Transverse colon (tissue), 4 donors: ENCODE data around the gene WDR48. TPM values are rescaled to one million over a fixed set of nuclear protein-coding genes. Genes with fewer than 3 reads are reported as not detected.

Experiments used
- DNase-seq: peaks from one replicate; pipeline ENCODE4 v3.0.0-alpha.2; 2019
- H3K27ac ChIP-seq, 4 donors: fragments of 200-600 bp; sonication (generic); 2 replicates each; pipeline ENCODE4 v1.5.1; 2016 to 2018; ENCODE audit warnings: inconsistent platforms in 4 of 4
- H3K27me3 ChIP-seq: fragments of 200-600 bp; sonication (generic); 2 replicates; pipeline ENCODE4 v1.5.1; 2017; ENCODE audit warnings: inconsistent platforms
- H3K36me3 ChIP-seq, 4 donors: fragments of 200-600 bp; sonication (generic); 2 replicates each; pipeline ENCODE4 v1.5.1; 2017 to 2019; ENCODE audit warnings: inconsistent platforms in 4 of 4
- H3K4me1 ChIP-seq, 4 donors: fragments of 200-600 bp; sonication (generic); 2 replicates each; pipeline ENCODE4 v1.5.1; 2017 to 2020; ENCODE audit warnings: inconsistent platforms in 4 of 4
- H3K4me3 ChIP-seq, 4 donors: fragments of 200-600 bp; sonication (generic); 1 replicate in 1 of 4; 2 replicates in 3 of 4; pipeline versions ENCODE4 v1.5.1 to v1.6.1; 2017 to 2019; ENCODE audit warnings: inconsistent platforms in 4 of 4
- H3K9me3 ChIP-seq, 2 donors: fragments of 200-600 bp; sonication (generic); 2 replicates each; pipeline ENCODE4 v1.5.1; 2017 to 2019; ENCODE audit warnings: inconsistent platforms in 2 of 2
- CTCF ChIP-seq, 5 experiments: fragments of 200-600 bp in 3 of 5; fragments of 450-650 bp in 2 of 5; sonication (generic) in 3 of 5; IDR thresholded peaks; 1 replicate in 2 of 5; 2 replicates in 3 of 5; pipeline ENCODE4 v1.5.1; 2016 to 2017; ENCODE audit warnings: antibody characterized with exemption in 5 of 5, inconsistent platforms in 3 of 5, mild to moderate bottlenecking in 2 of 5, moderate library complexity in 1 of 5
- EP300 ChIP-seq: sonication (generic); formaldehyde crosslinking; IDR thresholded peaks from one replicate; pipeline ENCODE4 v1.6.1; 2017; ENCODE audit warnings: antibody characterized with exemption, low read depth
- POLR2A ChIP-seq: fragments of 450-650 bp; IDR thresholded peaks from one replicate; pipeline ENCODE4 v1.6.1; 2016; ENCODE audit warnings: antibody characterized with exemption, mild to moderate bottlenecking, moderate library complexity
- POLR2AphosphoS5 ChIP-seq, 3 donors: sonication (generic); formaldehyde crosslinking; IDR thresholded peaks; one replicate each; pipeline ENCODE4 v1.6.1; 2016; ENCODE audit warnings: antibody characterized with exemption in 3 of 3
- WGBS, 2 donors: methylation state at CpG; one replicate each; pipeline ENCODE4 v1.1.5; 2018; ENCODE audit warnings: low coverage in 1 of 2; 5-methylcytosine and 5-hydroxymethylcytosine counted together
- in situ Hi-C, 4 donors: fragments of 200-750 bp; cut with MboI; loops; one replicate each; pipeline versions ENCODE4 v1.15.0 to v1.15.1; 2017; ENCODE audit warnings: low sequenced_read_pairs in 3 of 4, low pct_ligation_motif_present in 1 of 4, low pct_unique_long_range_greater_than_20kb in 1 of 4
- intact Hi-C: fragments of 100-400 bp; cut with DNase I; formaldehyde crosslinking; loops from one replicate; pipeline ENCODE4 v1.15.1; 2023; ENCODE audit warnings: low total_unique reads
- total RNA-seq, 4 donors: library from RNA; depleted of rRNA; stranded (reverse); fragments of >200 nt; gene quantifications; one replicate each; pipeline ENCODE4 v1.1.0, GENCODE V29; 2016

Gene WDR48
- total RNA-seq, 4 donors from 2014 or later: 31.0 to 47.6 (median 36.2) TPM

GRCh38 chr3:39102504-39103323 is 50.9 kb downstream of the WDR48 start:
- Histone ChIP-seq H3K27ac (no peak overlapping the region), H3K36me3 (peaks cover 0 to 14% (median 0%) of the 10 kb centered on the region in 4 donors), H3K4me3 (no peak overlapping the region), H3K27me3 (no peaks in the 10 kb centered on the region), H3K4me1 (peaks cover 16 to 38% (median 29%) of the 10 kb centered on the region in 4 donors), H3K9me3 (no peaks in the 10 kb centered on the region)
- 90 to 100% methylated on average over 1 to 8 of the region's 8 CpGs for WGBS, 2 donors
- no peak for DNase-seq
- in situ Hi-C loops: no loop called here
- TF ChIP-seq CTCF (IDR thresholded peaks at IDR 0.05) (no peak), EP300 (no peak), POLR2AphosphoS5 (IDR thresholded peaks at IDR 0.05) (no peak), POLR2A (no peak)
- intact Hi-C loops: loop anchor here (10.0 kb wide), 1 partner anchor 282 kb away; the partner anchor contains the start of gene SLC25A38

- TF ChIP-seq CTCF (IDR thresholded peaks at IDR 0.05) (no peak), POLR2AphosphoS5 (IDR thresholded peaks at IDR 0.05) (no peak), POLR2A (no peak), EP300 (no peak)
- Histone ChIP-seq H3K4me1 (peaks cover 22 to 43% (median 34%) of the 10 kb centered on the region in 4 donors), H3K27ac (no peak overlapping the region), H3K36me3 (peaks cover 0 to 10% (median 0%) of the 10 kb centered on the region in 4 donors), H3K27me3 (no peaks in the 10 kb centered on the region), H3K9me3 (no peaks in the 10 kb centered on the region), H3K4me3 (no peak overlapping the region)
- WGBS, 2 donors: 78% methylated on average over 4 of the region's 4 CpGs; no CpG with 5 or more reads in 1 of the 2 donors
- in situ Hi-C loops (no loop called here), intact Hi-C loops (loop anchor here (10.0 kb wide), 1 partner anchor 281 kb away; the partner anchor contains the start of gene SLC25A38)
- DNase-seq: no peak
Observed at GRCh38 chr3:39103324-39103693, 51.5 kb downstream of the WDR48 start.

GRCh38 chr3:39103791-39104552 is 52.2 kb downstream of the WDR48 start:
- Histone ChIP-seq H3K36me3 (peaks cover 0 to 7% (median 0%) of the 10 kb centered on the region in 4 donors), H3K9me3 (no peaks in the 10 kb centered on the region), H3K27me3 (no peaks in the 10 kb centered on the region), H3K4me3 (no peak overlapping the region), H3K27ac (no peak overlapping the region), H3K4me1 (peaks cover 25 to 49% (median 35%) of the 10 kb centered on the region in 4 donors)
- DNase-seq: no peak
- in situ Hi-C loops: no loop called here
- intact Hi-C loops: loop anchor here (10.0 kb wide), 1 partner anchor 281 kb away; the partner anchor contains the start of gene SLC25A38
- 72 to 100% methylated on average over 1 to 6 of the region's 6 CpGs for WGBS, 2 donors
- TF ChIP-seq POLR2AphosphoS5 (IDR thresholded peaks at IDR 0.05): no peak
- TF ChIP-seq CTCF (IDR thresholded peaks at IDR 0.05): no peak
- TF ChIP-seq POLR2A: no peak
- no peak for TF ChIP-seq EP300
